ENCODE data around the gene PI4KB. TPM values are rescaled to one million over a fixed set of nuclear protein-coding genes. Genes with fewer than 3 reads are reported as not detected.

Gene PI4KB
- total and polyA plus RNA-seq, 9 of the 15 experiments (the other 6 are each of a cell fraction or from before 2014, with no cell fraction given) = 3.1 to 65.4 (median 45.1) TPM

DNA sequence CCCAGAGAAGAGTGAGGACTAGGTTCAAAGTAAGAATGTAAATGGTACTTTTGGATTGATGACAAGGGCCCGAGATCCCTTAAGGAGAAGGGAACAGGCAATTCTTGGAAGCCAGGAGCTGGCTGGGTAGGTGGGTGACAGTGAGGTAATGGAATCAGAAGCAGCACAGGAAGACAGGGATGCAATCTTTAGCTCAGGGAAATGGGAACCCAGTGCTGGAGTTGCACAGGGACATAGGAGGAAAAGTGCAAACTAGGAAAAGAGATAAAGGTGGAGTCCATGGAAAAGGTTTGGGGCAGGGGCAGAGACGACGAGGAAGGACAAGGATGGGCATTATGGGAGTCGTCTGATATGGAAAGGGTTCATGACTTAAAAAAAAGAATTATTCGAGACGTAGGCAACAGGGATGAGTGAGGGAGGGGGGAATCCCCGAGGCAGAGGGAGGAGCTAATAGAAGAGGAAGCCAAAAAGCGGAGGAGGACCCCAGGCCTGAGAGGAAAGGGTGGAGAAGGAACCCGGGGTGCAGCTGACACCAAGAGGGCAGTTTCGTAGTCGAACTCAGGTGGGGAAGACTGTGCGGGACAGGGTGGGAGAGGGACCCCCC lies 495 bp downstream of the PI4KB start:
- peak overlapping the region; percentile 97; the same call in 1 of the 2 replicates for H2AFZ ChIP-seq (ENCODE audit: low read depth, low read length)
- CTCF ChIA-PET (ENCODE audit: low intra/inter-chr PET ratio) = no interaction called here
- intact Hi-C loops (cut with micrococcal nuclease) (loop anchor here (1.0 kb wide), 1 partner anchor 15 kb away; no protein-coding TSS in a partner anchor), in situ Hi-C loops (cut with MboI) (no loop called here)
- H4K20me1 ChIP-seq (replicated peaks; ENCODE audit: control insufficient read depth, insufficient read depth, low read length) = 0 out of 2 replicates have a peak, but pooled peaks cover 5% of the 10 kb centered on the region
- H3K9me1 ChIP-seq (ENCODE audit: control insufficient read depth, insufficient read depth, low read length) = no peaks in the 10 kb centered on the region
- peak overlapping the region; percentile 55 for H3K4me3 ChIP-seq
- POLR2A ChIA-PET = interaction anchor here (0.7 to 12.6 kb wide), 11 partner anchors 9 to 265 kb away, joined by 3 to 156 read pairs (median 7); partner anchors contain the start of genes PSMB4, PSMD4 and RFX5
- H3K4me2 ChIP-seq (ENCODE audit: insufficient read depth, low read length) = peak overlapping the region; percentile 97
- H3K4me1 ChIP-seq (replicated peaks in 1 of 2; ENCODE audit: control insufficient read depth in 2 of 2, insufficient read depth in 2 of 2, low read length in 2 of 2) = peaks cover 3 to 35% of the 10 kb centered on the region in 2 experiments; a peak in 4 of 5 replicates
- no peaks in the 10 kb centered on the region for H3K9me3 ChIP-seq (replicated peaks; ENCODE audit: control insufficient read depth, insufficient read depth, low read depth, low read length)
- peak overlapping the region; percentile 86 for H3K27ac ChIP-seq (ENCODE audit: extremely low read depth, low read depth, low read length)
- H3K79me2 ChIP-seq (ENCODE audit: control insufficient read depth, insufficient read depth, low read length) = peaks cover 34% of the 10 kb centered on the region
- DNase-seq (ENCODE audit: extremely low read depth in 1 of 4, low spot score in 3 of 4) = peak in 2 of 4 experiments; percentile 73 to 79
- WGBS (ENCODE audit: insufficient coverage, low coverage, missing lambda C conversion rate) = 0% methylated on average over 9 of the region's 12 CpGs
- no TSS peak for BruUV-seq (replicated peaks)
- H3K36me3 ChIP-seq (ENCODE audit: control insufficient read depth, insufficient read depth, low read length) = peaks cover 21% of the 10 kb centered on the region
- peak; percentile 76 for ATAC-seq
- H3K27me3 ChIP-seq (ENCODE audit: control insufficient read depth in 2 of 2, insufficient read depth in 2 of 2, low read length in 2 of 2) = no peaks in the 10 kb centered on the region
- peak; percentile 54 for FAIRE-seq
- H3K9ac ChIP-seq (ENCODE audit: insufficient read depth in 1 of 2, low read depth in 2 of 2, low read length in 2 of 2) = peak overlapping the region; percentile 72 to 94
- TF ChIP-seq ZNF696 (CRISPR knock-in tag; conservative IDR thresholded peaks at IDR 0.05) (no peak), HDAC1 (IDR thresholded peaks at IDR 0.05) (0 out of 4 replicates have a peak, but pooled peaks of 1 of the 2 experiments have one; percentile 27), DPF2 (IDR thresholded peaks at IDR 0.05) (no peak), ZNF584 (CRISPR knock-in tag; IDR thresholded peaks at IDR 0.05; ENCODE audit: low read depth) (no peak), FOSL1 (tag; conservative IDR thresholded peaks at IDR 0.05) (0 out of 2 replicates have a peak, but pooled peaks have one; percentile 17), NCOA4 (IDR thresholded peaks at IDR 0.05; ENCODE audit: partially characterized antibody) (no peak), ZBTB7A (IDR thresholded peaks at IDR 0.05; ENCODE audit: borderline replicate concordance, control insufficient read depth, low read depth, low read length) (no peak), MAZ (CRISPR knock-in tag; conservative IDR thresholded peaks at IDR 0.05 in 1 of 2, IDR thresholded peaks at IDR 0.05 in 1 of 2) (peak in 1 of 2 experiments; percentile 77; a peak in 1 of 4 replicates), SRSF1 (IDR thresholded peaks at IDR 0.05; ENCODE audit: low read depth, low read length) (no peak), POLR2AphosphoS5 (IDR thresholded peaks at IDR 0.05; ENCODE audit: control insufficient read depth, insufficient read depth, low read depth, low read length) (0 out of 2 replicates have a peak, but pooled peaks have one; percentile 26), TRIM28 (IDR thresholded peaks at IDR 0.05) (no peak), ZNF780A (CRISPR knock-in tag; IDR thresholded peaks at IDR 0.05) (no peak), GATA2 (CRISPR knock-in tag; IDR thresholded peaks at IDR 0.05) (no peak)
- TF ChIP-seq, protein P1, sequence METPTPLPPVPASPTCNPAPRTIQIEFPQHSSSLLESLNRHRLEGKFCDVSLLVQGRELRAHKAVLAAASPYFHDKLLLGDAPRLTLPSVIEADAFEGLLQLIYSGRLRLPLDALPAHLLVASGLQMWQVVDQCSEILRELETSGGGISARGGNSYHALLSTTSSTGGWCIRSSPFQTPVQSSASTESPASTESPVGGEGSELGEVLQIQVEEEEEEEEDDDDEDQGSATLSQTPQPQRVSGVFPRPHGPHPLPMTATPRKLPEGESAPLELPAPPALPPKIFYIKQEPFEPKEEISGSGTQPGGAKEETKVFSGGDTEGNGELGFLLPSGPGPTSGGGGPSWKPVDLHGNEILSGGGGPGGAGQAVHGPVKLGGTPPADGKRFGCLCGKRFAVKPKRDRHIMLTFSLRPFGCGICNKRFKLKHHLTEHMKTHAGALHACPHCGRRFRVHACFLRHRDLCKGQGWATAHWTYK (CRISPR knock-in tag; IDR thresholded peaks at IDR 0.05) = no peak
- TF ChIP-seq, protein P2, sequence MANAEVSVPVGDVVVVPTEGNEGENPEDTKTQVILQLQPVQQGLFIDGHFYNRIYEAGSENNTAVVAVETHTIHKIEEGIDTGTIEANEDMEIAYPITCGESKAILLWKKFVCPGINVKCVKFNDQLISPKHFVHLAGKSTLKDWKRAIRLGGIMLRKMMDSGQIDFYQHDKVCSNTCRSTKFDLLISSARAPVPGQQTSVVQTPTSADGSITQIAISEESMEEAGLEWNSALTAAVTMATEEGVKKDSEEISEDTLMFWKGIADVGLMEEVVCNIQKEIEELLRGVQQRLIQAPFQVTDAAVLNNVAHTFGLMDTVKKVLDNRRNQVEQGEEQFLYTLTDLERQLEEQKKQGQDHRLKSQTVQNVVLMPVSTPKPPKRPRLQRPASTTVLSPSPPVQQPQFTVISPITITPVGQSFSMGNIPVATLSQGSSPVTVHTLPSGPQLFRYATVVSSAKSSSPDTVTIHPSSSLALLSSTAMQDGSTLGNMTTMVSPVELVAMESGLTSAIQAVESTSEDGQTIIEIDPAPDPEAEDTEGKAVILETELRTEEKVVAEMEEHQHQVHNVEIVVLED (CRISPR knock-in tag; IDR thresholded peaks at IDR 0.05) = no peak
- TF ChIP-seq, protein P3, sequence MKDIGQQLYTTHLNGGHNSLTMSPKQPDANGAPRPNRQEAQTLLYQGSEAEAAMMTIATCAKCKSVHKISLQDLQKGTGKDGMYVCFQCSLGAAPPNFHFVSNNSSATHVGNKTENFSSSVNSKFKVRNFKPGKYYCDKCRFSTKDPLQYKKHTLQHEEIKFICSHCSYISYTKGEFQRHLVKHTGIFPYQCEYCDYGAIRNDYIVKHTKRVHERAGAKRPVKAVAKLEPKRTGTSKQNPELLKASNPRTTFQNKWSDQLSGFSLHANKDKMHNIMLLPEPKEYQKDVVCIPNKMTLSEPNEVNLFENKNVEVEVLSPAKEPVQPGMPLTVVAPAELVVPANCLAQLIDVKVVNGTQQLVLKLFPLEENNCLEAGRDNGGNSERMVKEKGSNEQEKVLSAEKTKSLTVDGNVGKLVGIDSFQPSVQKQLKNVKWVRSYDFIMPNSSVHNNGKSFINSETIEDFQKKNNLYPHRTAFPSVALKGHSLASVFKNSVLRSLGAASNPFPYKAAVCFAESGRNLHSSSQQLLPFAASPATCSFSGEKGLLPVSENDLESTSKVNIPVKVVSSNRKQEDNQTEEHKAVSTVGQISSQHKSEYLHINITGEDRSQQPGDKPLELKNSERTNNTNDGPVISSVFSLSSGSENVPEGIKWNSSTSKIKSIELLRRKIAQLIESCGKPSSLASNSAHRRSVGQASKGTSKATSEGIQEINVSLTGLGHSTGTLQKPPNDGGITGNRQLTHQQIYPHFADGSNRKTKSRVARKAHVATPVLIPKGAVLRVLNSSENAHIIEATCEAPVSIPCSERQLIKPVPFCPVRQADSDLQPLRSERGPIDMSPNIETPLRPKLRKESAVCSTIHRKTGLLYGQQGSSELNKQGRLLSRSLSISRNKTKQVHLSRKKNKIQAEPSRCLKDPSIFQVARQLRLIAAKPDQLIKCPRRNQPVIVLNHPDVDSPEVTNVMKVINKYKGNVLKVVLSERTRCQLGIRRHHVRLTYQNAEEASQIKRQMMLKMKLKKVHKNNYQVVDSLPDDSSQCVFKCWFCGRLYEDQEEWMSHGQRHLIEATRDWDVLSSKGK (CRISPR knock-in tag; IDR thresholded peaks at IDR 0.05) = no peak
